Retina (tissue), 1 donor: ENCODE data around the gene PPP2R5D.
"Not testable (repeated sequence)": the region's sequence is repeated elsewhere in the genome, so short reads cannot be mapped to it uniquely, and the experiment has no call there.

ENCODE experiments used
- DNase-seq: peaks from one replicate; pipeline ENCODE4 v3.0.0-alpha.2; 2016

PPP2R5D gene

DNA sequence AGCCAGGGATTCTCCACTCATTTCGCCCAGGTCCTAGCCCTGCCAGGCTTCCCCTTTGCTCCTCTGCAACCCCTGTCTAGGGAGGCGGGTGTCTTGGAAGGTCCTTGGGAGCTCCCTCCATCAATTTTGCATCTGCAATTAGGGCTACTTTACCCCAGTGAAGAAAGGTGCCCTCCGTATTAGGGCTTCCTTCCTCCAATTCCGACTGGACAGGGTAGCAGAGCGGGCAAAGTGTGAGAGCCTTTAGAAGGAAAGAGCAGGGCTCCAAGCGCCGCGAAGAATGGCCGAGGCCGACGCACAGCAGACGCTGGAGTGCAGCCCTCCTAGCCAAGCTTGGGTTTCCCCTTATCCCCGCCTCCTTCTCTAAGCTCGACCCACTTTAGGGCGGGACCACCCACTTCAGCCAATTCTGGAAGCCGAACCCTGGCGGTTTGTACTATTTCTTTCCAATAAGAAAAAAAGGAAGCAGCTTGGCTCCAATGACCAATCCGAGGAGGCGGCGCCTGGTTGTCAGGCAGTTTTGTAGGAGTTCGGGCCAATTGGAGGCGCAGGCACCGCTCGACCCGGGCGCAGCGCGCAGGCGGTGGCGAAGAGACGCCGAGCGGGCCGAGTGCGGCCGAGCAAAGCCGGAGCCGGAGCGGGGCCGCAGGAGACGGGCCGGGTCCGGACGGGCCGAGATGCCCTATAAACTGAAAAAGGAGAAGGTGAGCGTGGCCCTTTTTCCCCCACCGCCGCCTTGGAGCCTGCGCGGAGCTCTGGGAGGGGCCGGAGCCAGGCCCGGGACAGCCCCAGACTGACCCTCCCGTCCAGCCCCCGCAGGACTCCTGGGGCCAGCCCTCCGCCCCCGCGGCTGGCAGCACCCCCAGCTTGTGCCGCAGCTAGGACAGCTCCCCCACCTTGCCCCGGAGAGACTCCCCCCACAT lies at the start of gene PPP2R5D:
PPP2R5D (plus strand) TSS at position 570 of the 923 bp plus-strand sequence; CDS start at position 678, 108 bp downstream.
- DNase-seq, result peak; percentile 97

GRCh38 chr6:42935322-42935721 lies 49.0 kb upstream of the PPP2R5D start:
- DNase-seq, result no peak

- no peak for DNase-seq
Observed at GRCh38 chr6:42936398-42936797, 48.0 kb upstream of the PPP2R5D start.

DNA sequence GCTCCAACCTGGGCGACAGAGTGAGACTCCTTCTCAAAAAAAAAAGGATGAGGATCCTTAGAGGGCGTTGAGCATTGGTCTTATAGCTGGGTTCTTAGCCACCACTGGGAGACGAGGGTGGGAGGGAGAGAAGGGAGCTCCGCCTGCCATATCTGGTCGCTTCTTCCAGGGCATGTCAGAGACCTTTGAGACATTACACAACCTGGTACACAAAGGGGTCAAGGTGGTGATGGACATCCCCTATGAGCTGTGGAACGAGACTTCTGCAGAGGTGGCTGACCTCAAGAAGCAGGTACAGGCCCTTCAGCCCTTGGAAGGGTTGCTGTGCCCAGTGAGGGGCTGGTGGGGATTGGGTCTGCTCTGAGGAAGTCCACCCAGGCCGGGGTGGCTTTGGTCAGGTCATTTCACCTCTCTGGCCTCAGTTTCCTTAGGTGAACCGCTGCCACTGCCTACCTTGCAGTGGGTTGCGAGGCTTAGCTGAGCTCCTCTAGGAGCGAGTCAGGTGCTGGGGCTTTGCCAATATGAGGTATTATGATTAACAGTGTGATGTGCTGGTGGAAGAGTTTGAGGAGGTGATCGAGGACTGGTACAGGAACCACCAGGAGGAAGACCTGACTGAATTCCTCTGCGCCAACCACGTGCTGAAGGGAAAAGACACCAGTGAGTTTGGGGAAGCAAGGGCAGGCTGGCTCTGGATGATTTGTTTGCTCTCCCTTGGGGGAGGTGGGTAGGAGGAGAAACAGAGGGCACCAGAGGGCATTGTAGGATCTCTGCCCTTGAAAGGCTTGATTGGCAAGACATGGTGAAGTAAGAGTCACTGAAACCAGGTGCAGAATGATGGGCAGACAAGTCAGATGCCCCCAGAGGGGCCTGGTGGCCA lies 46.6 kb upstream of the PPP2R5D start:
- no peak for DNase-seq

DNA sequence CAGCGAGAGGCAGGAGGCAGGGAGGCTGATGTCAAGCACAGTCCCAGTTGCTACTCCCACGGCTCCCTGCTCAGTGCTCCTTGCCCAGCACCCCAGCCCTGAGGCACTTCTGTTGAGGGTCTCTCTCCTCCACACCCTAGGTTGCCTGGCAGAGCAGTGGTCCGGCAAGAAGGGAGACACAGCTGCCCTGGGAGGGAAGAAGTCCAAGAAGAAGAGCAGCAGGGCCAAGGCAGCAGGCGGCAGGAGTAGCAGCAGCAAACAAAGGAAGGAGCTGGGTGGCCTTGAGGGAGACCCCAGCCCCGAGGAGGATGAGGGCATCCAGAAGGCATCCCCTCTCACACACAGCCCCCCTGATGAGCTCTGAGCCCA lies 46.0 kb upstream of the PPP2R5D start:
- no peak for DNase-seq

DNA sequence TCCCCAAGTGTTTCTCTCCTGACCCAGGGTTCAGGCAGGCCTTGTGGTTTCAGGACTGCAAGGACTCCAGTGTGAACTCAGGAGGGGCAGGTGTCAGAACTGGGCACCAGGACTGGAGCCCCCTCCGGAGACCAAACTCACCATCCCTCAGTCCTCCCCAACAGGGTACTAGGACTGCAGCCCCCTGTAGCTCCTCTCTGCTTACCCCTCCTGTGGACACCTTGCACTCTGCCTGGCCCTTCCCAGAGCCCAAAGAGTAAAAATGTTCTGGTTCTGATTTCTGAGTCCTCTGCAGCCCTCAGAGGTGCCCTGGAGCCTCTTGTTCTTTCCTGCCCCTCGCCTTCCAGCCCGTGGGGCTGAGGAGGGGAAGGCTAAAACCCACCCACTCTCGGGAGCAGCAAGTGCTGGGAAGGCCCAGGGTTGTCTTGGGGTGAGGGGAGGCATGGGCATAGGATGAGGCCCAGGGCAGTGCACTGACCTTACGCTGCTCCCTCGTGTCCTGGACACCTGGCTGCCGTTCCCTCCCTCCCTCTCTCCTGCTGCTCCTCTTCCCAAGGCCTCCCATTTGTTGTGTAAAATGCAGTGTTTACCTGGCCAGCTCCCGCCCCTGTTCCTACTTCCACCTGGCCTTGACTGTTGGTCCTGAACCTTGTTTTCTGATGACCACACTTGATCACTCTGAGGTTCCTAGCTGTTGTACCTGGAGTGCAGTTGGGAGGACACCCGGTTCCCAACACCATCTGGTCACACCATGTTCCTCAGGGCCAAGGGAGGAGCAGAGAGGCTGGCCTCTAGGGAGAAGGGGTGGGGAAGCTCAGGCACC lies 45.2 kb upstream of the PPP2R5D start:
- no peak for DNase-seq

DNA sequence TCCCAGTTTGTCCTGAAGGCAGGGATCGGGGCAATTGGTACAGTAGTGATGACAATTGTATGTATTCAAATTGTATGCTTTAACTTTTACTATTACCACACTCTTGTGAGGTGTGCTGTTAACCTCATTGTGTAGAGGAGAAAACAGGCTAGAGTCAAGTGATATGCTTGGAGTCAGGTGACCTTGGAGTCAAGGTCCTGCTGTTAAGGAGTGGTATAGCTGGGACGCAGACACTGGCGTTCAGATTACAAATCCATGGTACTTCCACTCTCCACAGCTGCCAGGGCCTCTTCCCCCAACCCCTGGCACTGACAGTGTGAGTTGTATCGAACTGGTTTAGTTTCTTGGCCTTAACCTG lies 44.6 kb upstream of the PPP2R5D start:
- no peak for DNase-seq

DNA sequence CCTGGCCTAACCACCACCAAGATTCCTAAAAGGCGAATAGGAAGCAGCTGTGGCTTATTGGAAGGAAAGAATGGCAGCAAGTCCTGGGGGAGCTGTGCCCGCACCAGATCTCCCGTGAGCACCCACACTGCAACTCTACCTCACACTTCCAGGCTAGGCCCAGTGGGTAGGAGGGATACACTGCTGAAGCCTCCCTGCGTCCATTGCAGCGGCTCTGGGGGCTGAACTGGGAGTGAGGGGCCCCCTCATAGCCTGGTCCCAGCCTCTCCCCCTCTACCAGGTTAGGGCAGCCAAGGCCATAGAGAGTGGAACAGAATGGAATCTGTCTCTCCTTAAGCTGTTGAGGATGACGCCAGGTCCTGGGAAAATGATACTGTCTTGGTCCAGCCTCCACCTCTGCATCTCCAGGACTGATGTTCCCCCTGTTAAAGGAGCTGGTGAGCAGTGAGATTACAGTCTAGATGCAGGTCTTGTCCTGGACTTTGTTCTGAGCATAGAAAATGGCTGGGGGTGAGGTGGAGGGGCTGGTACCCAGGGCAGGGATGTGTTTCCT lies 43.8 kb upstream of the PPP2R5D start:
- no peak for DNase-seq

GRCh38 chr6:42941356-42941755 lies 43.0 kb upstream of the PPP2R5D start:
- DNase-seq, result not testable (repeated sequence)

GRCh38 chr6:42942444-42942843 lies 41.9 kb upstream of the PPP2R5D start:
- DNase-seq, result no peak

DNA sequence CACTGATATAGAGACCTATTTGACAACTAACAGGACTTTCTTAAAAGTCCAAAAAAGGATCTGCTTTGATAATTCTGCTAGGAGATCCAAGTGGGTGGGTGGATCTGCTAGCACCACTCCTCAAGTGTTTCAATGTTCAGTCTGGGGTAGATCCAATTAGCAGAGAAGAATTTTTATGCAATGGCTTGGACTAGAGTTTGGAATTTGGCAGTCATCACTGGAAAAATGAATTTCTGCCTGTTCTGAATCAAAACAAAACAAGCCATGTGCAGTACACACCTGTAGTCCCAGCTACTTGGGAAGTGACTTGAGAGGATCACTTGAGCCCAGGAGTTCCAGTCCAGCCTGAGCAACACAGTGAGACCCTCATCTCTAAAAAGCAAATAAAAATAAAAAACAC lies 36.4 kb upstream of the PPP2R5D start:
- DNase-seq, result no peak

DNA sequence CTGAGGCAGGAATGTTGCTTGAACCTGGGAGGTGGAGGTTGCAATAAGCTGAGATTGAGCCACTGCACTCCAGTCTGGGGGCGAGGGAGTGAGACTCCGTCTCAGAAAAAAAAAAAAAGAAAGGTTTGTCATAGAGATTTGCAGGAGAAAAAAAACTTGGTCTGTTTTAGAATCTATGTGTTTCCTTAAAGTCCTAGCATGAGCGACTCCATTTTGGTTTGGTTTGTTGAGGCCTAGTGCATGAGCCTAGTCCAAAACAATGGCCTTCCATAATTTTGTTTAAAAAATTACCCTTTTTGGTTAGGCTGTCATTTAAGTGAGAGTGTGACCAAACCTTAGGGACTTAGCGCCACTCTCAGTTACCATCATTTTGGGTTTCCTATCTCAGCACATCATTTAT lies 32.0 kb upstream of the PPP2R5D start:
- DNase-seq, result no peak

DNA sequence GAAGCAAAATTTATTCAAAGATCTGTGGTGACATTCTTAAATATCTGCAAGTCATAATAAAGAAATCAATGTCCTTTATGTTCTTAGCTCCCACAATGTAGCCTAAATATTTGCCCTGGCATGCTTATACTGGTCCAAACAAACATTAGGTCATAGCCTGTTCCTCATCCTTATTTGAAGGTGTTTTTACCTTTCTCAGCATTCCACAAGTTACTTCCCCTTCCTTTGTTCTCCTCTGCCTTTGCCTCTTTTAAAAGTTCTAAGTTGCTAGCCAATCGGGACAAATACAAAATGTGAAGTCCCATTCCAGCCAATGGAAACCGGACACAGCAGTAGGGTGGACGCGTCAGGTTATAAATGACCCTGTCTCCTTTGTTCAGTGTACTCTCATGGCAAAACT lies 30.0 kb upstream of the PPP2R5D start:
- DNase-seq, result not testable (repeated sequence)

GRCh38 chr6:42958125-42958524 lies 26.2 kb upstream of the PPP2R5D start:
- DNase-seq, result no peak

- no peak for DNase-seq
Observed at GRCh38 chr6:42959917-42960242, 24.5 kb upstream of the PPP2R5D start.

DNA sequence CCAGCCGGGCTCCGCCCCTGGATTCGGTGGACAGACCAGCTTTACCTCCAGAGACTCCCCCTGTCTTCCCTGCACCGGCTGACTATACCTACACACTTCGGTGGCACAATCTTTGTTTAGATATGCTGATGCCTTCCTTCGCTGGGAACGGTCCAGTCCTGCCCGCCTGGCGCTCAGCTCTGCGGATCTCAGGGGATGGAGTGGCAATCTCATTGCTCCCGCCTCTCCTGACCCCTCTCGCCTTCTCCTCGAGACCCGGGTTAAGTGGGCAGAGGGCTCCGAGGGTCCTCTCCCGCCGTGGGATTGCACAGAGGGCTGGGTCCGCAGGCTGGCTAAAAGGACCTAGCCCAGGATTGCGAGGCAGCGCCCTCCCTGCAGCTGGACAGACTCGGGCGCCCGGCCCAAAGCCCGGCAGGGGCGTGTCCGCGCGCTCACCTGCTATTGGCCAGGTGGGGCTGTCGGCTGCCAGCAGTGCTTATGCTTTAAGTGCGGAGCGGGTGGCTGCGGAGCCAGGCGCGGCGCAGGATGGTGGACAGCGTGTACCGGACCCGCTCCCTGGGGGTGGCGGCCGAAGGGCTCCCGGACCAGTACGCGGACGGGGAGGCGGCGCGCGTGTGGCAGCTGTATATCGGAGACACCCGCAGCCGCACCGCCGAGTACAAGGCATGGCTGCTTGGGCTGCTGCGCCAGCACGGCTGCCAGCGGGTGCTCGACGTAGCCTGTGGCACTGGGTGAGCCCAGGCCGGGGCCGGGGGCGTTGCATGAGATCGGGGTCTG lies 23.9 kb upstream of the PPP2R5D start, which contains the start of gene GNMT:
GNMT (plus strand) TSS at position 512 of the 777 bp plus-strand sequence; CDS start at position 526, 14 bp downstream.
- peak; percentile 78 for DNase-seq

GRCh38 chr6:42961020-42961470 lies 23.3 kb upstream of the PPP2R5D start:
- no peak for DNase-seq

DNA sequence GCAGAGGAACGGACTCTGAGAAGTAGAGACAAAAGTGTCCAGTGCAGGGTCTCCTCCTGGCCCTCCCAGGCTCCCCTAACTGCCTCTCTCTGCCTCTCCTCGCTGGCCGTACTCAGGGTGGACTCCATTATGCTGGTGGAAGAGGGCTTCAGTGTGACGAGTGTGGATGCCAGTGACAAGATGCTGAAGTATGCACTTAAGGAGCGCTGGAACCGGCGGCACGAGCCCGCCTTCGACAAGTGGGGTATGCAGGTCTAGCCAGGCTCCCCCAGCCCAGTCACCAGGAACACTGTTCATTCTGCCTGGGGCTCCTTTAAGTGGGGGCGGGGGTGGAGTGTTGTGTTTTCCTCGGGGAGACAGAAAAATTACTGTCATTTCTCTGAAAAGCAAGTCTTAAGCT lies 22.3 kb upstream of the PPP2R5D start:
- DNase-seq, result no peak

DNA sequence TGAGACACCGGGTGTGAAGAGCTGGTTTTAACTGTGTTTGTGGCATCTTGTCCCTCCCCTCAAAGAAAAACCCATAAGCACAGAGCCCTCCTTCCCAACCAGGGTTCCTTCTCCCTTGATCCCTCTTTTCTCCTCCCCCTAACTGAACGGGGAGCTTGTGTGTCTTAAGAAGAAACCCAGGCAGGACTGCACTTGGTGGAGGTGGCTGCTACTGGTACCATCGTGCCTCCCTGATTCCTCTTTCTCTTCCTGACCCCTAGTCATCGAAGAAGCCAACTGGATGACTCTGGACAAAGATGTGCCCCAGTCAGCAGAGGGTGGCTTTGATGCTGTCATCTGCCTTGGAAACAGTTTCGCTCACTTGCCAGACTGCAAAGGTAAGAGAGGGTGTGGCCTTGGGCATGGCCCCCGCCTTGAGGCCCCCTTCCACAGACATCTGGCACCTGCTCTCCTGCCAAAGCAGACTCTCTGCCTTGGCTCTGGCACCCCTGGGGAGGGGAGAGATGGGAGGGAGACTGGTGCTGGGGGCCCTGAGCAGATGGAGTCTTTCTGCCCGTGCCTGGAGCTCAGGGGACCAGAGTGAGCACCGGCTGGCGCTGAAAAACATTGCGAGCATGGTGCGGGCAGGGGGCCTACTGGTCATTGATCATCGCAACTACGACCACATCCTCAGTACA lies 21.7 kb upstream of the PPP2R5D start:
- no peak for DNase-seq

DNA sequence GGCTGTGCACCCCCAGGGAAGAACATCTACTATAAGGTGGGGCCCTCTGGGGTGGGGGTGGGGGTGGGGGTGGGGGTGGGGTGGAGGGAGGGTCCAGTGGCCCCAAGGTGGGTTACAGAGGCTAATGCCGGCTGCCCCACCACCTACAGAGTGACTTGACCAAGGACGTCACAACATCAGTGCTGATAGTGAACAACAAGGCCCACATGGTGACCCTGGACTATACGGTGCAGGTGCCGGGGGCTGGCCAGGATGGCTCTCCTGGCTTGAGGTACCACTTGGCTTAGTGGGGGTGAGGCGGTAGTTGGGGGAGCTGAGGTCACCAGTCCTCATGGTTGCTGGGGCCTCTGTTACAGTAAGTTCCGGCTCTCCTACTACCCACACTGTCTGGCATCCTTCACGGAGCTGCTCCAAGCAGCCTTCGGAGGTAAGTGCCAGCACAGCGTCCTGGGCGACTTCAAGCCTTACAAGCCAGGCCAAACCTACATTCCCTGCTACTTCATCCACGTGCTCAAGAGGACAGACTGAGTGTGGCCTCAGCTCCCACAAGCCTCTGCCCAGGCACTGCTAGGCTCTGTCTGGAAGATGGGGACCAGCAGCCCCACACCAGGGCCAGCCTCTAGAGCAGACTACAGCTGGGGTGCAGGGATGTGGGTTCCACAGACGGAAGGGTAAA lies 21.1 kb upstream of the PPP2R5D start:
- no peak for DNase-seq
